Gastroesophageal sphincter (tissue), 4 donors: ENCODE data around the gene JMJD8. TPM values are rescaled to one million over a fixed set of nuclear protein-coding genes. Genes with fewer than 3 reads are reported as not detected.
A peak's percentile ranks its signal among the peaks of the same experiment; 100 is the strongest.

Experiments used
- ATAC-seq: fragments of 150-250 bp; one replicate; pipeline ENCODE4 v1.9.1; 2016; ENCODE audit warnings: mild to moderate bottlenecking, moderate library complexity
- H3K27ac ChIP-seq, 4 donors: fragments of 200-600 bp; sonication (generic) in 3 of 4; 1 replicate in 3 of 4; 2 replicates in 1 of 4; pipeline ENCODE4 v1.5.1; 2016 to 2019
- H3K27me3 ChIP-seq: fragments of 200-600 bp; sonication (generic); one replicate; pipeline ENCODE4 v1.5.1; 2019
- H3K36me3 ChIP-seq, 2 donors: fragments of 200-600 bp; sonication (generic); one replicate each; pipeline ENCODE4 v1.5.1; 2019; ENCODE audit warnings: control low read depth in 1 of 2
- H3K4me1 ChIP-seq, 3 donors: fragments of 200-600 bp; sonication (generic); 1 replicate in 2 of 3; 2 replicates in 1 of 3; pipeline ENCODE4 v1.5.1; 2016 to 2019; ENCODE audit warnings: control low read depth in 2 of 3
- H3K4me3 ChIP-seq, 2 donors: fragments of 200-600 bp; sonication (generic); one replicate each; pipeline ENCODE4 v1.5.1; 2019; ENCODE audit warnings: mild to moderate bottlenecking in 1 of 2, moderate library complexity in 1 of 2
- H3K9me3 ChIP-seq, 3 donors: fragments of 200-600 bp; sonication (generic); one replicate each; pipeline ENCODE4 v1.5.1; 2017 to 2019; ENCODE audit warnings: control low read depth in 2 of 3
- EP300 ChIP-seq: sonication (generic); formaldehyde crosslinking; IDR thresholded peaks from one replicate; pipeline ENCODE4 v1.6.1; 2017; ENCODE audit warnings: antibody characterized with exemption, mild to moderate bottlenecking
- POLR2A ChIP-seq, 2 donors: fragments of 450-650 bp; IDR thresholded peaks; one replicate each; pipeline ENCODE4 v1.6.1; 2017; ENCODE audit warnings: antibody characterized with exemption in 2 of 2, mild to moderate bottlenecking in 2 of 2, moderate library complexity in 1 of 2
- POLR2AphosphoS5 ChIP-seq: sonication (generic); formaldehyde crosslinking; IDR thresholded peaks from one replicate; pipeline ENCODE4 v1.6.1; 2017; ENCODE audit warnings: antibody characterized with exemption
- WGBS, 2 donors: methylation state at CpG; one replicate each; pipeline ENCODE4 v1.1.5; 2018; ENCODE audit warnings: low coverage in 1 of 2; 5-methylcytosine and 5-hydroxymethylcytosine counted together
- total RNA-seq, 4 donors: library from RNA; depleted of rRNA; stranded (reverse); fragments of >200 nt; gene quantifications; one replicate each; pipeline ENCODE4 v1.1.0, GENCODE V29; 2016
- TF ChIP-seq, protein P1 (sequence below), 4 experiments: fragments of 200-600 bp in 2 of 4; fragments of 450-650 bp in 2 of 4; sonication (generic) in 1 of 4; IDR thresholded peaks; one replicate each; pipeline ENCODE4 v1.5.1; 2017 to 2019; ENCODE audit warnings: antibody characterized with exemption in 4 of 4, mild to moderate bottlenecking in 2 of 4, moderate library complexity in 2 of 4

JMJD8 gene
- total RNA-seq, 4 donors from 2014 or later, result 70.2 to 109 (median 90.5) TPM

DNA sequence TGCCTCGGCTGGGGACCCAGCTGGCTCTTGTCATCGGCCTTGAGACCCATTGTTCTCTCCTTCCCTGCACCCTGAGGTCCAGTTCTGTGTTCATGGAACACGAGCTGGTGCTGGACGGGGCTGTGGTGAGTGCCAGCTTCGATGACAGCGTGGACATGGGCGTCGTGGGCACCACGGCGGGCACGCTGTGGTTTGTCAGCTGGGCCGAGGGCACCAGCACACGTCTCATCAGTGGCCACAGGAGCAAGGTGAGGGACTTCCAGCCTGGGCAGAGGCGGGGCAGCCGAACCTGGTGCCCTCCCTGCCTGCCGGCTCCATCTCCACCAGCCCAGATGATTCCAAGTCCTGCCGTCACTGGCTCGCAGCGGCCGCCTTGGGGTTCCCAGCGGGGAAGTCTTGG lies 21.5 kb downstream of the JMJD8 start:
- peaks cover 0 to 14% of the 10 kb centered on the region in 2 donors for H3K36me3 ChIP-seq
- peaks cover 0 to 32% (median 12%) of the 10 kb centered on the region in 3 donors for H3K4me1 ChIP-seq
- no peak overlapping the region for H3K27ac ChIP-seq
- no peaks in the 10 kb centered on the region for H3K9me3 ChIP-seq
- TF ChIP-seq POLR2A (IDR thresholded peaks at IDR 0.05), result no peak
- no peak for TF ChIP-seq POLR2AphosphoS5
- TF ChIP-seq, protein P1, sequence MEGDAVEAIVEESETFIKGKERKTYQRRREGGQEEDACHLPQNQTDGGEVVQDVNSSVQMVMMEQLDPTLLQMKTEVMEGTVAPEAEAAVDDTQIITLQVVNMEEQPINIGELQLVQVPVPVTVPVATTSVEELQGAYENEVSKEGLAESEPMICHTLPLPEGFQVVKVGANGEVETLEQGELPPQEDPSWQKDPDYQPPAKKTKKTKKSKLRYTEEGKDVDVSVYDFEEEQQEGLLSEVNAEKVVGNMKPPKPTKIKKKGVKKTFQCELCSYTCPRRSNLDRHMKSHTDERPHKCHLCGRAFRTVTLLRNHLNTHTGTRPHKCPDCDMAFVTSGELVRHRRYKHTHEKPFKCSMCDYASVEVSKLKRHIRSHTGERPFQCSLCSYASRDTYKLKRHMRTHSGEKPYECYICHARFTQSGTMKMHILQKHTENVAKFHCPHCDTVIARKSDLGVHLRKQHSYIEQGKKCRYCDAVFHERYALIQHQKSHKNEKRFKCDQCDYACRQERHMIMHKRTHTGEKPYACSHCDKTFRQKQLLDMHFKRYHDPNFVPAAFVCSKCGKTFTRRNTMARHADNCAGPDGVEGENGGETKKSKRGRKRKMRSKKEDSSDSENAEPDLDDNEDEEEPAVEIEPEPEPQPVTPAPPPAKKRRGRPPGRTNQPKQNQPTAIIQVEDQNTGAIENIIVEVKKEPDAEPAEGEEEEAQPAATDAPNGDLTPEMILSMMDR (IDR thresholded peaks at IDR 0.05), result no peak
- no peak for TF ChIP-seq EP300
- no peaks in the 10 kb centered on the region for H3K27me3 ChIP-seq
- WGBS, 2 donors, result 93% methylated on average over 3 of the region's 21 CpGs; no CpG with 5 or more reads in 1 of the 2 donors
- H3K4me3 ChIP-seq, result no peak overlapping the region
- no peak for ATAC-seq

DNA sequence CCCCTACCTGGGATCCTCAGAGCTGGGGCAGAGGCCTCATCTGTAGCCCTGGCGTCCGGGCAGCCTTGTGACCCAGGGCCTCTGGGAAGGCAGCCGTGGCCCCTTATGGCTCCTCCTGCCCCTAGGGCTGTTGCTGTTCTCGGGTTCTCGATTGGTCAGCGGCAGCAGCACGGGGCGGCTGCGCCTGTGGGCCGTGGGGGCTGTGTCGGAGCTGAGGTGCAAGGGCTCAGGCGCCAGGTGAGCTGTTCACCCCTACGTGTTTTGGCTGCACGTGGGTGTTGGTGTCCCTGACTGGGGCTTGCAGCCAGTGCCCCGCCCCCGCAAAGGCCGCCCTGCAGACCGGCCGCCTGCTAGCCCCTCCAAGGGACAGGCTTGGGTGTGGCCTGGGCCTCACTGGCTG lies 22.0 kb downstream of the JMJD8 start:
- H3K4me1 ChIP-seq, result peaks cover 0 to 27% (median 12%) of the 10 kb centered on the region in 3 donors
- no peak overlapping the region for H3K4me3 ChIP-seq
- peaks cover 0 to 19% of the 10 kb centered on the region in 2 donors for H3K36me3 ChIP-seq
- WGBS, 2 donors, result no CpG with 5 or more reads among the region's 19 CpGs
- TF ChIP-seq, protein P1 (IDR thresholded peaks at IDR 0.05), result no peak
- TF ChIP-seq POLR2AphosphoS5 (no peak), POLR2A (IDR thresholded peaks at IDR 0.05) (no peak), EP300 (no peak)
- H3K27ac ChIP-seq, result no peak overlapping the region
- H3K9me3 ChIP-seq, result no peaks in the 10 kb centered on the region
- ATAC-seq, result no peak
- no peaks in the 10 kb centered on the region for H3K27me3 ChIP-seq

DNA sequence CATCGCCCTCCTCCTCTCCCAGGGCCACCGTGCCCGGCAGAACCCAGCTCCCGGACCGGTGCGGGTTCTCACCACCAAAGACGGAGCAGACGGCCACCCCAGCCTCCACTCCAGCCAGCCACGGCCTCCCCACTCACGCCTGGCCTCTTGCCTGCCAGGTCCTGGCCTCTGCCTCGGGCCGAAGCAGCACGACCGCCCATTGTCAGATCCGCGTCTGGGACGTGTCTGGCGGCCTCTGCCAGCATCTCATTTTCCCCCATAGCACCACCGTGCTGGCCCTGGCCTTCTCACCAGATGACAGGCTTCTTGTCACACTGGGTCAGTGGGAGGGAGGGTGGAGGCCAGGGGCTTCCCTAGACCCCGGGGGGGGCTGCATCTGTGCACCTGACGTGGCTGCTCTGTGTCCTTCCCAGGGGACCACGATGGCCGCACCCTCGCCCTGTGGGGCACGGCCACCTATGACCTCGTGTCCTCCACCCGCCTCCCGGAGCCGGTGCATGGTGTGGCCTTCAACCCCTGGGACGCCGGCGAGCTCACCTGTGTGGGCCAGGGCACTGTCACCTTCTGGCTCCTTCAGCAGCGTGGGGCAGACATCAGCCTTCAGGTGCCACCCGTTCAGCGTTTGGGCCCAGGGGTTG lies 22.8 kb downstream of the JMJD8 start:
- Histone ChIP-seq H3K36me3 (peaks cover 0 to 27% of the 10 kb centered on the region in 2 donors), H3K4me3 (peak overlapping the region in 1 of 2 donors; percentile 43), H3K27me3 (no peaks in the 10 kb centered on the region), H3K4me1 (peaks cover 0 to 24% (median 12%) of the 10 kb centered on the region in 3 donors), H3K27ac (peak overlapping the region; percentile 11 to 84 (median 82)), H3K9me3 (no peaks in the 10 kb centered on the region)
- TF ChIP-seq EP300 (no peak), POLR2A (IDR thresholded peaks at IDR 0.05) (no peak), POLR2AphosphoS5 (no peak)
- TF ChIP-seq, protein P1 (IDR thresholded peaks at IDR 0.05), result no peak
- 90% methylated on average over 4 of the region's 35 CpGs; no CpG with 5 or more reads in 1 of the 2 donors for WGBS, 2 donors
- peak; percentile 1 for ATAC-seq

- peak overlapping the region; percentile 31 to 91 (median 84) for H3K27ac ChIP-seq
- no CpG with 5 or more reads among the region's 43 CpGs for WGBS, 2 donors
These were observed 23.5 kb downstream of the JMJD8 start for GRCh38 chr16:660459-661183.

More at GRCh38 chr16:660459-661183, 23.5 kb downstream of the JMJD8 start:
- Histone ChIP-seq H3K4me3 (peak overlapping the region in 1 of 2 donors; percentile 43), H3K27me3 (no peaks in the 10 kb centered on the region), H3K9me3 (no peaks in the 10 kb centered on the region), H3K36me3 (peaks cover 0 to 33% of the 10 kb centered on the region in 2 donors), H3K4me1 (peaks cover 0 to 24% (median 12%) of the 10 kb centered on the region in 3 donors)
- TF ChIP-seq, protein P1 (IDR thresholded peaks at IDR 0.05), result peak in 3 of 4 experiments; percentile 72 to 76 (median 74)
- no peak for TF ChIP-seq POLR2A (IDR thresholded peaks at IDR 0.05)
- peak; percentile 87 for ATAC-seq
